ENCODE results near the gene CEP20.
"Not testable (repeated sequence)": the region's sequence is repeated elsewhere in the genome, so short reads cannot be mapped to it uniquely, and the experiment has no call there.

The CEP20 gene

DNA sequence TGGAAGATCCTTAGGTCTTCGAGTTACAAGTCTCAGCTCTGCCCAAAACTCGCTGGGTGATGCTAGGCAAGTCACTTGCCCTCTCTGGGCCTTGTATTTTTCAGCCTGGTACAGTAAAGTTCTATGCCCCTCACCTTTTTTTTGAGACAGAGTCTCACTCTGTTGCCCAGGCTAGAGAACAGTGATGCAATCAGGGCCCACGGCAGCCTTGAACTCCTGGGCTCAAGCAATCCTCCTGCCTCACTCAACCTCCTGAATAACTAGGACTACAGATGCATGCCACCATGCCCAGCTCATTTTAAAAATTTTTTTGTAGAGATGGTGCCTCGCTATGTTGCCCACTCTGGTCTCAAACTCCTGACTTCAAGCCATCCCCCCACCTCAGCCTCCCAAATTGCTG, 35.4 kb downstream of the CEP20 start:
- H3K4me3 Mint-ChIP-seq = no peak overlapping the region
- H3K27me3 Mint-ChIP-seq (ENCODE audit: low read depth) = peaks cover 64% of the 10 kb centered on the region
- no peaks in the 10 kb centered on the region for H3K9me3 Mint-ChIP-seq
- no peak overlapping the region for H3K27ac Mint-ChIP-seq
- H3K4me1 Mint-ChIP-seq = peaks cover 18% of the 10 kb centered on the region
- TF ChIP-seq, protein P1, sequence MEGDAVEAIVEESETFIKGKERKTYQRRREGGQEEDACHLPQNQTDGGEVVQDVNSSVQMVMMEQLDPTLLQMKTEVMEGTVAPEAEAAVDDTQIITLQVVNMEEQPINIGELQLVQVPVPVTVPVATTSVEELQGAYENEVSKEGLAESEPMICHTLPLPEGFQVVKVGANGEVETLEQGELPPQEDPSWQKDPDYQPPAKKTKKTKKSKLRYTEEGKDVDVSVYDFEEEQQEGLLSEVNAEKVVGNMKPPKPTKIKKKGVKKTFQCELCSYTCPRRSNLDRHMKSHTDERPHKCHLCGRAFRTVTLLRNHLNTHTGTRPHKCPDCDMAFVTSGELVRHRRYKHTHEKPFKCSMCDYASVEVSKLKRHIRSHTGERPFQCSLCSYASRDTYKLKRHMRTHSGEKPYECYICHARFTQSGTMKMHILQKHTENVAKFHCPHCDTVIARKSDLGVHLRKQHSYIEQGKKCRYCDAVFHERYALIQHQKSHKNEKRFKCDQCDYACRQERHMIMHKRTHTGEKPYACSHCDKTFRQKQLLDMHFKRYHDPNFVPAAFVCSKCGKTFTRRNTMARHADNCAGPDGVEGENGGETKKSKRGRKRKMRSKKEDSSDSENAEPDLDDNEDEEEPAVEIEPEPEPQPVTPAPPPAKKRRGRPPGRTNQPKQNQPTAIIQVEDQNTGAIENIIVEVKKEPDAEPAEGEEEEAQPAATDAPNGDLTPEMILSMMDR (IDR thresholded peaks at IDR 0.05; ENCODE audit: unreplicated experiment in 3 of 3) = no peak
- H3K36me3 Mint-ChIP-seq (ENCODE audit: low read depth) = no peaks in the 10 kb centered on the region

DNA sequence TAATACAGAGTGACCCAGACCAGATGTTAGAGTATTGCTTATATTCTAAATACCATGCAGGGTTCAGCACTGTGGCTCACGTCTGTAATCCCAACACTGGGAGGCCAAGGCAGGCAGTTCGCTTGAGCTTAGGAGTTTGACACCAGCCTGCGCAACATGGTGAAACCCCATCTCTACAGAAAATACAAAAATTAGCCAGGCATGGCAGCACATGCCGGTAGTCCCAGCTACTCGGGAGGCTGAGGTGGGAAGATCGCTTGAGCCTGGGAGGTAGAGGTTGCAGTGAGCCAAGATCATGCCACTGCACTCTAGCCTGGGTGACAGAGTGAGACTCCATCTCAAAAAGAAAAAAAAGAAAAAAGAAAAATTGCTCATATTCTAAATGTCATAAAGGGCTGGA, 37.8 kb downstream of the CEP20 start:
- H3K36me3 Mint-ChIP-seq (ENCODE audit: low read depth); H3K4me3 Mint-ChIP-seq; H3K9me3 Mint-ChIP-seq; H3K4me1 Mint-ChIP-seq; H3K27ac Mint-ChIP-seq: not testable (repeated sequence)
- H3K27me3 Mint-ChIP-seq (ENCODE audit: low read depth) = peaks cover 55% of the 10 kb centered on the region

DNA sequence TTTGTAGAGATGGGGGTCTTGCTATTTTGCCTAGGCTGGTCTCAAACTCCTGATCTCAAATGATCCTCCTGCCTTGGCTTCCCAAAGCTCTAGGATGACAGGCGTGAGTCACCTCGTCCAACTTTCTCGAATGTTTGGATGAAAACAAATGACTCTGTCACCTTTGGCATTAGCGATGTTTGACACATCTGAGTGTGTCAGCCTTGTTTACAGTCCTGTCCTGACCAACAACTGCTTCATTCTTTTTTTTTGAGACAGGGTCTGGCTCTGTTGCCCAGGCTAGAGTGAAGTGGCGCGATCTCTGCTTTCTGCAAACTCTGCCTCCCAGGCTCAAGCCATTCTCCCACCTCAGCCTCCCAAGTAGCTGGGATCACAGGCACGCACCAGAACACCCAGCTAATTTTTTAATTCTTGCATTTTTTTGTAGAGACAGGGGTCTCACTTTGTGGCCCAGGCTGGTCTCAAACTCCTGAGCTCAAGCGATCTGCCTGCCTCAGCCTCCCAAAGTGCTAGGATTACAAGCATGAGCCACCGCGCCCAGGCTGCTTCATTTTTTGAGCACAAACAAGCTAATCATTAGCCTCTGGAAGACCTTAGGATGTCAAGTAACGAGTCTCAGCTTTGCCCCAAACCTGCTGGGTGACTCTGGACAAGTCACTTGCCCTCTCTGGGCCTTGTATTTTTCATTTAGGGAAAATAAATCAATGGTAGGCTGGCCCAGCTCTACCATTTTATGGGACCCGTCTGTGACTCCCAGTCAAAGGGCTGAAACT, 39.0 kb downstream of the CEP20 start:
- Mint-ChIP-seq H3K27me3 (ENCODE audit: low read depth) (peaks cover 43% of the 10 kb centered on the region), H3K36me3 (ENCODE audit: low read depth) (no peaks in the 10 kb centered on the region), H3K27ac (no peak overlapping the region), H3K4me1 (peaks cover 6% of the 10 kb centered on the region), H3K4me3 (no peak overlapping the region), H3K9me3 (no peaks in the 10 kb centered on the region)
- TF ChIP-seq, protein P1 (IDR thresholded peaks at IDR 0.05; ENCODE audit: unreplicated experiment in 3 of 3) = no peak

DNA sequence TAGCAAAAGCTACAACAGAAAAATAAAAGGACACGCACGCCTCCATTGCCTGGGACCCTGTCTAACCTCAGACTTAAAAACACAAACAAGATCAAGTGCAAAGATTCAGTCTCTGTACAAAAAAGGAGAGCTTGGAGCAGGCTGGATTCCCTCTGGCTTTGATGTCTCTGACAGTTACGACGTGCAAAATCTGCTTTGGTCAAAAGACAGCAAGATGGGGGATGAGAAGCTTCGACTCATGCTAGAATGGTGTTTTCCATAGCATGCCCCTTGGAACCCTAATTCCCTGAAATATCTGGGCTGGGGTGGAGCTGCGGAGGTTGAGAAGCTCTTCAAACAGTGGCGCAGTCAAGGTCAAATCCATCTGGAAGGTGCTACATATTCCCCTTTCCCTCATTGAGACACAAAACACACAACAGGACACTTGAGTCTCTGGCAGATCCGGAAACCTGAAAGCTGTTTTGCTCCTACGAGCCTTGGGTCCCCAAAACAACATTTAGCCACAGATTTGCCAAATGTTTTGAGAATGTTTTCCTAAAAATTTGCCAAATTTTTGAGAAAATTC, 40.7 kb downstream of the CEP20 start:
- H3K36me3 Mint-ChIP-seq (ENCODE audit: low read depth) = no peaks in the 10 kb centered on the region
- H3K27ac Mint-ChIP-seq = no peak overlapping the region
- TF ChIP-seq, protein P1 (IDR thresholded peaks at IDR 0.05; ENCODE audit: unreplicated experiment in 3 of 3) = no peak
- H3K4me1 Mint-ChIP-seq = peaks cover 6% of the 10 kb centered on the region
- H3K4me3 Mint-ChIP-seq = no peak overlapping the region
- peaks cover 40% of the 10 kb centered on the region for H3K27me3 Mint-ChIP-seq (ENCODE audit: low read depth)
- no peaks in the 10 kb centered on the region for H3K9me3 Mint-ChIP-seq

DNA sequence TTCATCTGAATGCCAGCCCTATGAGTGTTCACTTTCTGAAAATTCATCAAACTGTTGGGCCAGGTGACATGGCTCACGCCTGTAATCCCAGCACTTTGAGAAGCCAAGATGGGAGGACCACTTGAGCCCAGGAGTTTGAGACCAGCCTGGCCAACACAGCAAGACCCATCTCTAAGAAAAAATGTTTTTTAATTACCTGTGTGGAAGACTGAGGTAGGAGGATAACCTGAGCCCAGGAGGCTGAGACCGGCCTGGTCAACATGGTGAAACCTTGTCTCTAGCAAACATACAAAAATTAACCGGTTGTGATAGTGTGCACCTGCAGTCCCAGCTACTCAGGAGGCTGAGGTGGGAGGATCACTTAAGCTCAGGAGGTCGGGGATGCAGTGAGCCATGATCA, 41.9 kb downstream of the CEP20 start:
- Mint-ChIP-seq H3K9me3 (no peaks in the 10 kb centered on the region), H3K4me3 (no peak overlapping the region), H3K27ac (no peak overlapping the region), H3K36me3 (ENCODE audit: low read depth) (no peaks in the 10 kb centered on the region), H3K27me3 (ENCODE audit: low read depth) (peaks cover 42% of the 10 kb centered on the region), H3K4me1 (peaks cover 6% of the 10 kb centered on the region)
- TF ChIP-seq, protein P1 (IDR thresholded peaks at IDR 0.05; ENCODE audit: unreplicated experiment in 3 of 3) = no peak

DNA sequence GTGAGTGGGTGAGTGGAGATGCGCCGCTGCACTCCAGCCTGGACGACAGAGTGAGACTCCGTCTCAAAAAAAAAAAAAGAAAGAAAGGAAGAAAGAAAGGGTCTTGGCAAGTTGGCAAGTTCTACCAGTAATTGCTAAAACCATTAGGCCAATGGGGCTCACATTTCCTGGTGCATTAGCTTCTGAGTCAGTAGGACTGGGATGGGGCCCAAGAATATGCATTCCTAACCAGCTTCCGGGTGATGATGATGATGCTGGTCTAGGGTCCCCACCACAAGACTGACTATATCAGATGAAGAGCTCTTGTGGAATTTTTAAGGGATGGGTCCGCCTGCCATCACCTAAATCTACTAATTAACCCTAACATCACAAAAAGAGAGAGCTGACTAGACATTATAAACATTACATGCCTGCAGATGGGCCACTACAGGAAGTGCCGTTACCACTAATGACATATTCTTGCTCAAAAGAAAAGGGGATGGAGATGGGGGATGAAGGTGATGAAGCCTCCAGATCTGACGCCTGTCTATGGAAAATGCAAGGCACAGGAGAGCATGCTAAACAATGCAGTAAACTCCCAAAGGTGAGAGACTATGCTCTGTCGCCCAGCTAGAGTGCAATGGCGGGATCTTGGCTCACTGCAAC, 44.6 kb downstream of the CEP20 start:
- peaks cover 6% of the 10 kb centered on the region for H3K4me1 Mint-ChIP-seq
- no peaks in the 10 kb centered on the region for H3K9me3 Mint-ChIP-seq
- TF ChIP-seq, protein P1 (IDR thresholded peaks at IDR 0.05; ENCODE audit: unreplicated experiment in 3 of 3) = no peak
- peaks cover 49% of the 10 kb centered on the region for H3K27me3 Mint-ChIP-seq (ENCODE audit: low read depth)
- no peak overlapping the region for H3K4me3 Mint-ChIP-seq
- H3K36me3 Mint-ChIP-seq (ENCODE audit: low read depth) = no peaks in the 10 kb centered on the region
- no peak overlapping the region for H3K27ac Mint-ChIP-seq

DNA sequence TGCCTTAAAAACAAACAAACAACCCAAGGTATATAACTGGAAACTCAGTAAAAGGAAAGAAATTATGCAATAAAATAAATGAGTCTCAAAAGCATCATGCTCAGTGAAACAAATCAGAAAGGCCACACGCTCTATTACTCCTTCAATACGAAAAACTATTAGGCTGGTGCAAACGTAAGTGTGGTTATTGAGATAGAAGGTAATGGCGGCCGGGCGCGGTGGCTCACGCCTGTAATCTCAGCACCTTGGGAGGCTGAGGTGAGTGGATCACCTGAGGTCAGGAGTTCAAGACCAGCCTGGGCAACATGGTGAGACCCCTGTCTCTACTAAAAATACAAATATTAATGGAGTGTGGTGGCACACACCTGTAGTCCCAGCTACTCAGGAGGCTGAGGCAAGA, 49.2 kb downstream of the CEP20 start:
- H3K27ac Mint-ChIP-seq; H3K36me3 Mint-ChIP-seq (ENCODE audit: low read depth); H3K9me3 Mint-ChIP-seq; H3K4me3 Mint-ChIP-seq; H3K4me1 Mint-ChIP-seq: not testable (repeated sequence)
- peaks cover 34% of the 10 kb centered on the region for H3K27me3 Mint-ChIP-seq (ENCODE audit: low read depth)
